Mucosa of stomach (tissue), 1 donor: ENCODE data around the gene GAREM1.
"Not testable (repeated sequence)": the region's sequence is repeated elsewhere in the genome, so short reads cannot be mapped to it uniquely, and the experiment has no call there.

ENCODE experiments used
- H3K27me3 ChIP-seq: one replicate; pipeline ENCODE4 v1.7.0; 2013; ENCODE audit warnings: mild to moderate bottlenecking, low read length; ENCODE audit not compliant: control insufficient read depth, insufficient read depth
- H3K36me3 ChIP-seq: one replicate; pipeline ENCODE4 v1.7.0; 2013; ENCODE audit warnings: low read length; ENCODE audit not compliant: control insufficient read depth, insufficient read depth
- H3K4me1 ChIP-seq: one replicate; pipeline ENCODE4 v1.7.0; 2013; ENCODE audit warnings: mild to moderate bottlenecking, low read length; ENCODE audit not compliant: control insufficient read depth, insufficient read depth
- H3K4me3 ChIP-seq: one replicate; pipeline ENCODE4 v1.7.0; 2013; ENCODE audit warnings: low read length
- H3K9ac ChIP-seq: one replicate; pipeline ENCODE4 v1.7.0; 2013; ENCODE audit warnings: mild to moderate bottlenecking, low read length, moderate library complexity
- H3K9me3 ChIP-seq: one replicate; pipeline ENCODE4 v1.7.0; 2013; ENCODE audit warnings: mild to moderate bottlenecking, low read length, moderate library complexity; ENCODE audit not compliant: control insufficient read depth
- donor health status: Pancreatic carcinoma.

The GAREM1 gene

DNA sequence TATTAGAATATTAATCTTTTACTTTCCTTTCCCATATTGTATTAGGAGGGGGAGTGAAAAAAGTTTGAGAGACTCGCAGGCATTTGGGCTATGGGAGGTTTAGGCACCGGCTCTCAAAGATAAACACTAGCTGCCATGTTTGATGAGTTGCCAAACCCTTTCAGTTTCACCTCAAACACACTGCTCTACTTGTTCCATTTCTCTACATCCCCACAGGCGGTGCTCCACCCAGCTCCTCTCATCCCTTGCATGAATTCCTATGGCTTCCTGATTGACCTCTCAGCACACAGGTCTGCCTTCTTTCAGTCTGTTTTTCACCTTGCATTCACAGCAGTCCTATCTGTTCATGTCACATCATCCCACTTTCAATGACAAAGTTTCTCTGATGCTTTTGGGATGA, 215.1 kb downstream of the GAREM1 start:
- Histone ChIP-seq H3K36me3 (no peaks in the 10 kb centered on the region), H3K4me3 (no peak overlapping the region), H3K9me3 (no peaks in the 10 kb centered on the region), H3K27me3 (no peaks in the 10 kb centered on the region), H3K9ac (no peak overlapping the region), H3K4me1 (peaks cover 9% of the 10 kb centered on the region)

DNA sequence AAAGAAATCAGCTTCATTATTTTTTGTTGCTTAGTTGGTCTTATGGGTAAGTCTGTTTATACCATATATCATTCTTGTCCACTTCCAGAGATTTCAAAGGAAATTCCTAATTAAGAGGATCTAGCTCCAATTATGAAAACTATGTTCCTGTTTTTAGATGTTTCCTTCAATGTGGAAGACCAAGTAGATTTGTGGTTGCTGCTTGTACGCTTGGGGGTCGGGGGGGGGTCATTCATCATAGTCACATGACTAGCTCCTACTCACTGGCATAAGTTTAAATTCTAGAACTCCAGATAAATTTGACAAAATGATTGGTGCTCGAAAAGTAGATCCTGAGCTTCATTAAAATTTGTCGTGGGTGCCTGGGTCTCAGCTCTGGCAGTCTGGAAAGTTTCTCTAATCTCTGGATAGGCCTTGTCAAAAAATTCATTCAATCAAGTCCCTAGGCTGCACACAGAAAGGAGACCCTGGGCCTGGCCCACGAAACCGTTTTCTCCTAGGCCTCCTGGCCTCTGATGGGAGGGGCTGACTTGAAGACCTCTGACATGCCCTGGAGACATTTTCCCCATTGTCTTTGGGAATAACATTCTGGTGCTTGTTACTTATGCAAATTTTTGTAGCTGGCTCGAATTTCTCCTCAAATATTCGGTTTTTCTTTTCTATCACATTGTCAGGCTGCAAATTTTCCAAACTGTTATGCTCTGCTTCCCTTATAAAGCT, 218.4 kb downstream of the GAREM1 start:
- H3K4me1 ChIP-seq, result no peaks in the 10 kb centered on the region
- no peaks in the 10 kb centered on the region for H3K9me3 ChIP-seq
- H3K4me3 ChIP-seq, result no peak overlapping the region
- H3K27me3 ChIP-seq, result no peaks in the 10 kb centered on the region
- no peak overlapping the region for H3K9ac ChIP-seq
- H3K36me3 ChIP-seq, result no peaks in the 10 kb centered on the region

DNA sequence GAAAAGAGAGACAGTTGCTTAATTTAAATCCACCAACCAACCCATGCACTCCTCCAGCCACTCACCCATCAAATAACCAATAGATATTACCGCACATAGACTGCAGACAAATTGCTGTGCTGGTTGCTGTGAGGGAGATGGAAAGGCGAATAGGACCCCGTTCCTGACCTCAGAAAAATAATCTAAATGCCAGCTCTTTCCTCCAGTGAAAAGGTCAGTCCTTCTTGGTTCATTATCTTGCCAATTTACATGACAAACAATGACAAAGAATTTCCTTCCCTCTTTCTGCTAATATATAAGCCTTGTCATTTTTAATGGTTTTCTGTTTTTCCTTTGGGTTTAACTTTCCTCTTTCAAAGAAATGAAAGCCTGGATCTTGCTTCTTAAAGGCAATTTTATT, 219.2 kb downstream of the GAREM1 start:
- no peaks in the 10 kb centered on the region for H3K36me3 ChIP-seq
- H3K4me1 ChIP-seq, result no peaks in the 10 kb centered on the region
- no peak overlapping the region for H3K4me3 ChIP-seq
- no peaks in the 10 kb centered on the region for H3K9me3 ChIP-seq
- no peak overlapping the region for H3K9ac ChIP-seq
- no peaks in the 10 kb centered on the region for H3K27me3 ChIP-seq

DNA sequence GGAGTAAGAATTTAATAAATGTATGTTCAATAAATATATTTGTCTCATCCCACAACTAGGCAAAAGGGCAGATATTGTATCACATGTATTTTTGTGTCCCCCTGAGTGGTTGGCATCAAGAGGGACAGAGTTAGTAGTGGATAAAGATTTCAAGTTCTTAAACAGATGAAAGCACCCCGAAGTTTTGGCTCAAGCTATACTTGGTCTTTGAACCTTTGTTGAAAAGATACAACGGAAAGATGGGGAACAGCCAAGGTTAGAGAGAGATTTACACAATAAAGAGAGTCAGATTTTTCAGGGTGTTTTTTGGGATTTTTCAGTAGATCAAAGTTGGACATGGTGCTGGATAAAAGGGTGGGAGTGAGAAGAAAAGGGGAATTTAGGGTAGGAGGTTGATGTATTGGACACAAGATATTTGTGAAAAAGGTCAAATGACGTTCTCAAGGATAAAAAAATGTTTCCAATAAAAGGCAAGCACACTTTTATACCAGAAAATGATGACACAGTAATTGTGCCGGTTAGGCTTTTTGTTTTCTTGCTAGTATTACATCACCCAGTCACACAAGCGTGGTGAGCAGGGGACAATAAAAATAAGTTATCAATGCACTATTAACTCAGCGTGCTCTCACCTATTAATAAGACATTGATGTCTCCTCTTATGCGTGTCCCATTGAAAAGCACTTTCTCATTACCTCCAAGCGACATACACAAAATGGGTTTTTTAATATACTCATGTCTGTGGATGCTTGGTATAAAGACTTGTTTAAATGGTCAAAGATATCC, 221.3 kb downstream of the GAREM1 start:
- H3K9me3 ChIP-seq, result no peaks in the 10 kb centered on the region
- H3K36me3 ChIP-seq, result no peaks in the 10 kb centered on the region
- H3K9ac ChIP-seq, result no peak overlapping the region

DNA sequence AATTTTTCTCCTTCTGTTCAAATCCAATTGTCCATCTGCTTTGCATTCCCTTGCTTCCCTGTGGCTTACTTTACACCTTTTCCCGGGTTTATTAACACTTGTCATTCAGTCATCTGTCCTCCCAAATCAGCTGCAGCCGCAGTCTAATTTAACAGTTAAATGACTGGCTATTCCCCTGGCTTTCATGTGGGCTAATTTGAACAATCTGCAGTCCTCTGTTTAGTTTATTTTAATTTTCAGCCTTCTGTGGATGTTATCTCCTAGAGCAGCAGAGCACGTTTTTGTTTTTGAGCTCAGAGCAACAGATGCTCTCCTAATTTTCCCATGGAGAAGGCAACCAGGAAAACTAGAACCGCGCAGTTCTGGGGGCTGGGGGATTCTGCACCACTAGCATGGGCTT, 225.8 kb downstream of the GAREM1 start:
- no peak overlapping the region for H3K4me3 ChIP-seq
- H3K27me3 ChIP-seq, result no peaks in the 10 kb centered on the region
- H3K4me1 ChIP-seq, result no peaks in the 10 kb centered on the region
- H3K36me3 ChIP-seq, result no peaks in the 10 kb centered on the region
- H3K9ac ChIP-seq, result no peak overlapping the region
- no peaks in the 10 kb centered on the region for H3K9me3 ChIP-seq

More for the DNA sequence above, 221.3 kb downstream of the GAREM1 start:
- H3K4me3 ChIP-seq, result no peak overlapping the region
- no peaks in the 10 kb centered on the region for H3K27me3 ChIP-seq
- H3K4me1 ChIP-seq, result no peaks in the 10 kb centered on the region

DNA sequence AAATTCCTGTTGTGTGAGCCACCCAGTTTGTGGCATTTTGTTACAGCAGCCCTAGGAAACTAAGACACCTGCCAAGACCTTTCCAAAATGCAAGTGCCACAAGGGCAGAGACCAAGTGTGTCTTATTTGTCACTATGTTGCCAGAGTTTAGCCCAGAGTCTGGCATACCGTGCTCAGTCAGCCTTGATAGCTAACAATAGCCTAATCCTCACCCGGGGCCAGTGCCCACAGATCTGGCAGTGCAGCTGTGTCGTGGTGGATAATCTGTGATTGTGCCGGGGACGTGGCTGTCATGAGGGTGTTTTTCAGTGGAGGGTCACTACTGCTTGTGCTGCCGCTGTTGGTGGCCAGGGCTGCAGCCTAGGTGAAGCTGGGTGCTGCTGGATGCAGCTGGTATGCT, 227.3 kb downstream of the GAREM1 start:
- H3K36me3 ChIP-seq, result no peaks in the 10 kb centered on the region
- H3K9ac ChIP-seq, result no peak overlapping the region
- H3K4me3 ChIP-seq, result no peak overlapping the region
- no peaks in the 10 kb centered on the region for H3K27me3 ChIP-seq
- H3K4me1 ChIP-seq, result no peaks in the 10 kb centered on the region
- no peaks in the 10 kb centered on the region for H3K9me3 ChIP-seq

DNA sequence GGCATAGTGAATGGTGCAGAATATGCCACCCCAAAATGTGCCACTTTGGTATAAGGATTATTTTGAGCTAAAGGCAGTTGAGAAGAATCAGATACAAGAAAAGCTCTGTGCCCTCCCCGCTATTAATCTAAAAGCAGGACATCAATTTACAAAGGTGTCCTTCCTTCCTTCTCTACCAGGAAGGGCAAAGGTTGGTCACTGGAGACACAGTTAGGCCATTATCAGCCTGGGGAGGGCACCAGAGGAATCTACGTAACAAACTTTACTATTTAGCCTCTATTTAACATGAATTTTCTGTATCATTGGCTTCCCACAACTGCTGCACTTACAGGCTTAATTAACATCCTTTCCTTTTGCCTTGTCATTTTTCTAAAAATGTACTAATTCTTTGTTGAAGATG, 228.3 kb downstream of the GAREM1 start:
- H3K9me3 ChIP-seq, result no peaks in the 10 kb centered on the region
- H3K36me3 ChIP-seq, result no peaks in the 10 kb centered on the region
- no peak overlapping the region for H3K4me3 ChIP-seq
- no peaks in the 10 kb centered on the region for H3K27me3 ChIP-seq
- H3K4me1 ChIP-seq, result no peaks in the 10 kb centered on the region
- no peak overlapping the region for H3K9ac ChIP-seq

DNA sequence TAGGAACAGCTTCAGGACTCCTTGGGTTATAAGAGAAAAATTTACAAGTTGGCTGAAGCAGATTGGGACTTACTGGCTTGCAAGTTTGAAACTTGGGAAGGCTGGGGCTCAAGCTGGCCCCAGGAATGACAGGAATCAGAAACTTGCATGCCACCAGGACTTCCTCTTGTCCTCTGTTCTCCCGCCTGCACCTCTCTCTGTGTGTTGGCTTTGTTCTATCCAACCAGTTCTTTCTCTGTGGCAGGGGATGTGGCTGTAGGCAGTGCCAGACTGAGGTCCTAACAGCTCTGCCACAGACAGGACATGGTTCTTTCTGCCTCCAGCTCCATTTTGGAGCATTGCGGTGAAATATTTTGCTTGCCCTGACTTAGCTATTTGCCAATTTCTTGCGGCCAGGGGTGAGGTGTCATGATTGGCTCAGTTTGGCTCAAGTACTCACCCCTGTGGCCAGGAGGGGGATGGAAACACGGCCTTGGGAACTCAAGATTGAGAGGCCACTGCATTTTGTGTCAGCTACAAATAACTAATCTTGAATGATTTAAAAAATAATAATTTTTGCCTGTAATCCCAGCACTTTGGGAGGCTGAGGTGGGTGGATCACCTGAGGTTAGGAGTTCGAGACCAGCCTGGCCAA, 231.9 kb downstream of the GAREM1 start:
- no peaks in the 10 kb centered on the region for H3K36me3 ChIP-seq
- H3K4me1 ChIP-seq, result no peaks in the 10 kb centered on the region
- no peak overlapping the region for H3K4me3 ChIP-seq

DNA sequence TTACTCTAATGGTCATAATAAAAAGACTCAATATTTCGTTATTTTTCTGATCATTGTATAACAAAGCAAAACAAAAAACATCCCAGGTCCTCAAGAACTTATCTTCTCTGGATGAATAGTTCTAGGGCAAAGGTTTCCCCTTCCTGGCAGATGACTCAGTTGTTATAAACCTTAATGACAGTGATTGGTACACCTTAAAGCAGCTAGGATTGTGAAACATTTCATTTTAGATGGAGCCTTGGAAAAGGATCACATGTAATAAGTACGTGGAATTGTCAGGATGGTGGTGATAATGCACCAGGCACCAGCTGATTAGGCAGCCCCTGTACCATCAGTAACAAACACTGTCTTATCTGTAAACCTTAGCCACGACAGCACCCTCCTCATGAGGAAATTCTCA, 233.6 kb downstream of the GAREM1 start:
- Histone ChIP-seq H3K4me1 (no peaks in the 10 kb centered on the region), H3K36me3 (no peaks in the 10 kb centered on the region), H3K9me3 (no peaks in the 10 kb centered on the region), H3K9ac (no peak overlapping the region), H3K27me3 (no peaks in the 10 kb centered on the region), H3K4me3 (no peak overlapping the region)

More for the DNA sequence above, 231.9 kb downstream of the GAREM1 start:
- Histone ChIP-seq H3K27me3 (no peaks in the 10 kb centered on the region), H3K9ac (no peak overlapping the region), H3K9me3 (no peaks in the 10 kb centered on the region)

DNA sequence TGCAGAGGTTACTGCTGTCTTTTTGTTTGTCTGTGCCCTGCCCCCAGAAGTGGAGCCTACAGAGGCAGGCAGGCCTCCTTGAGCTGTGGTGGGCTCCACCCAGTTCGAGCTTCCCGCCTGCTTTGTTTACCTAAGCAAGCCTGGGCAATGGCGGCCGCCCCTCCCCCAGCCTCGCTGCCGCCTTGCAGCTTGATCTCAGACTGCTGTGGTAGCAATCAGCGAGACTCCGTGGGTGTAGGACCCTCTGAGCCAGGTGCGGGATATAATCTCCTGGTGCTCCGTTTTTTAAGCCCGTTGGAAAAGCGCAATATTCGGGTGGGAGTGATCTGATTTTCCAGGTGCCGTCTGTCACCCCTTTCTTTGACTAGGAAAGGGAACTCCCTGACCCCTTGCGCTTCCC, 237.3 kb downstream of the GAREM1 start:
- H3K36me3 ChIP-seq, H3K4me3 ChIP-seq, H3K4me1 ChIP-seq, H3K27me3 ChIP-seq, H3K9ac ChIP-seq, H3K9me3 ChIP-seq: not testable (repeated sequence)

DNA sequence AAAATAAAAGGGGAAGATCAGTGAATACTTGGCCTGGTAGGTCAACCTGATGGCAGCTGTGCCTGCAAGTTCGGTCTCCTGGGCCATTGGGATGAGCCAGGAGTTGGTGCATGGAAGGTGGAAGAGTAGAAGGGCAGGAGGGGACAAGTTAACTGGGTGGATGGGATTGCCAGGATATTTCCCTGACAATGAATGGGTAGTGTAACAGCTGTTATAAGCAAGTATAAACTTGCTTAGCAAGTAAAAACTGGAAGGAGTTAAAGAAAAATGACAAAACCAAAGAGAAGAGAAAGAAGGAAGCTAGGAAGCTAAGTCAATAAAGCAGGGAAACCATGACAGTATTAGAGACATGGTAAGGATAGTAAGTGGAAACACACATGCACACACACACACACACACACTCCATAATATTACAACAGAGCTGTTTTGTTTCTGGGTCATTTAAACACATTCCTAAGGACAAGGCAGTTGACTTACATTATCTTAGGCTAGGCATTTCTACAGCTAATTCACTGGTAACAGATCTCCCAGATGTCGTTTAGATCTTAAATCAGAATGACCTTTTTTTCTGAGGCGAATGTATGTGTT, 251.2 kb downstream of the GAREM1 start:
- H3K36me3 ChIP-seq, result no peaks in the 10 kb centered on the region
- H3K4me3 ChIP-seq, result no peak overlapping the region
- H3K4me1 ChIP-seq, result no peaks in the 10 kb centered on the region
- no peaks in the 10 kb centered on the region for H3K9me3 ChIP-seq
- no peak overlapping the region for H3K9ac ChIP-seq
- H3K27me3 ChIP-seq, result no peaks in the 10 kb centered on the region

DNA sequence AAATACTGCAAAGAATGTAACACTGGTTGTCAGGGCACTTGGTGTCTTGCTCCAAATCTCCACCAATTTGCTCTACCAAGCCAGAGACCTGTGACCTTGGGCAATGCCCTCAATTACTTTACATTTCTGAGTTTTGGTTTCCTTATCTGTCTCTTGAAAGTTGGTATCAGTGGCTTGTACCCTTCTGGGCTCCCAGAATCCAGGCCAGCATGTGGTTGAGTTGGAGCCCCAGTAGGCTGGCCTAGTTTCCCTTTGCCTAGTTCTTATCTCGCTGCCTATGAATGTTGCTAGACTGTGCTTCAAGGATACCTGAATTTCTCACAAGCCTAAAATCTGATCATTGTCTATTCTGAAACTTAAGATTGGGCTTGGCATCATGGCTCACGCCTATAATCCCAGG, 254.3 kb downstream of the GAREM1 start:
- Histone ChIP-seq H3K9me3 (no peaks in the 10 kb centered on the region), H3K36me3 (no peaks in the 10 kb centered on the region), H3K9ac (no peak overlapping the region), H3K4me1 (no peaks in the 10 kb centered on the region), H3K4me3 (no peak overlapping the region), H3K27me3 (no peaks in the 10 kb centered on the region)
